GM21786 (cell line): Measurements from ENCODE around the gene KIF26B.

ENCODE experiments used
- ATAC-seq: cut with Tn5 transposase; IDR thresholded peaks from one replicate; pipeline ENCODE4 v1.9.1; 2021; ENCODE audit not compliant: unreplicated experiment

Gene KIF26B

DNA sequence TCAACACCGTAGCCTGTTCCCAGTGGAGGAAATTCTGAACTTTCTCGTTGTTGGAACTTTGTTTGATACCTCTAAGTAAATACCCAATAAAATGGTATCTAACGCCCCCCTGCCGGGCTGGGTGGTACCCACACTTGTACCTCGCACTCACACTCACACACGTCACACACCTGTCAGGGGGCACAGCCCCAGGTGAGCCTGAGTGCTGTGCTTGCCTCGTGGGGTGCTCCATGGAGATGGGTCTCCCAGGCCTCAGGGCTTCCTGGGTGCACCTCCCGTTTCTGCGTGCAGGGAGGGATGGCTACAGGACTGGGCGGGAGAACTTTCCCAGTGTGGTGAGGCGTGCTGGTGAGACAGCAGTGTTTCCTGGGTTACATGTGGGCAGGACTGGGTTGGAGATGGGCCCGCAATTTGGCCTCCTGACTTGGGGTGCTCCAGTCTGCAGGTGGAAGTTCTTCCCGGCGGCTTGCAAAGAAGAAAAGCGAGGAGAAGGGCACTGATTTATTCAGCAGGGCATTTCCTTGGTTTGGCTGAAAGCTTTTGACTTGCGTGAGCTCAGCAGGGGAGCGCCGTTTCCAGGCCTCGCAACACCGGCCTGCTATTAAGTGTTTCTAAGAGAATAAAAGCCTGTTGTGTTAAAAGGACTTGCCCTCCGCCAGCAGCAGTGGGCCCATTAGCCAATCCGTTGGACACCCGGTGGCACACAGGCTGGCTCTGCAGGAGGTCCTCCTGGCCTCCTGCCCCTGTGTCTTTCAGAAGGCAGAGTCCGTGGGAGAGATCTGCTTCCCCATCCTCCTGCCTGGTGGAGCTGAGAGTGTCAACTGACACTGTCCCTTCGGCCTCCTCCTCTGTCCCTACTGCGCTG, 79.7 kb downstream of the KIF26B start:
- ATAC-seq, result no peak

DNA sequence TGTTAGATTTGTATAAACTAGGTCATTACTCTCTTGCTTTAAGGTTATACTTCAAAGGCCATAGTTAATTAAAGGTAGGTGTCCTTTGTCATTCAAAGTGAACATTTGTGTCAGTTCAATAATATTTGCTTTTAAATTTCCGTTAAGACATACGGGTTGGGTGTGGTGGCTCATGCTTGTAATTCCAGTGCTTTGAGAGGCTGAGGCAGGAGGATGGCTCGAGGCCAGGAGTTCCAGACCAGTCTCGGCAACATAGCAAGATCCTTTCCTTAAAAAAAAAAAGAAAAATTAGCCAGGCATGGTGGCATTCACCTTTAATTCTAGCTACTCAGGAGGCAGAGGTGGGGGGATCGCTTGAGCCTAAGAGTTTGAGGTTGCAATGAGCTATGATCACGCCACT, 80.4 kb downstream of the KIF26B start:
- ATAC-seq, result no peak

DNA sequence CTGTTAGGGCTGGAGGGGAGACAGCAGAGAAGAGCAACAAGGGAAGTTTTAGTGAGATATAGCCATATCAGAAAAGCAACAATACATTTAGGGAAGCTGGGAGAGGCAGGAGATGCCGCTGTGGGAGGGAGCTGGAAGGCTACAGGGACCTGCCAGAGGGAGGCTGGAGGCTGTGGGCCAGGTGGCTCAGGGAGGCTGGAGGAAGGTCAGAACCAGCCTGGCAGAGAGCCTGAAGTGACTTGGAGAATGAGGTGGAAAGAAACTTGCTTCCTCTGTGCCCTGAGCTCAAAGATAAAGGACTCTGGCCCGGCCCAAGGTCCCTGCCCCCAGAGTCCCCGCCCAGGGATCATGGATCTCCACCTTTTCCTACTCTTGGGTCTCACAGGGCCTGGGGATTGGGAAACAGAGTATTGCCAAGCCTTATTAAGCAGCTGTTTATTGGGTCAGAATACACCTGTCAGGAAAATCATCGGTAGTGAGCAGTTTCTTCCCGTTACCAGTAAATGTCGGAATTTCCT, 85.9 kb downstream of the KIF26B start:
- ATAC-seq, result no peak

DNA sequence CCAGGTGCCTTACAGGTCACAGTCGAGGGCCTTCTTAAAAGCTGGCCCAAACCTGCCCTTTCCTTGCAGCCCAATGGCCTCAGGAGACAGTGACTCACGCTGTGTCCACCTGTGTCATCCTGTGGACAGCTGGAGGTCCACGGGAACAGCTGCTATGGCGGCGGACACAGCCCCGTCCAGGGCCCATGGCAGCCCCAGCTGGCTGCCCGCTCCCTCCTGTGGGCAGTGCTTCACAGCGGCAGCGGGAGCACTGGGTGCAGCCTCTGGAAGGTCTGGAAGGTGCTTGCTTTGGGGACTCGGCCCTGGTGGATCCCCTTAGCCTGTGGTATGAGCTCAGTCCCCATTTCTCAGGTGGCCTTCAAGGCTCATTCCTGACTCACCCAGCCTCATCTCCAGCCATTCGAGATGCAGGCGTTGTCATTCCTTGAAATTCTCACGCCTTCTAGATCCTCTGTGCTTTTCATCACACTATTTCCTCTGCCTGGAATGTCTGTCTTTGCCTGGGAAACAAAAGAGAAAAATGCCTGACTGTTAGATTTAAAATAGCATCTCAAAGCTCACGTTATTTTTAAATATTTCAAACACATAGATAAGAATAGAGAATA, 86.8 kb downstream of the KIF26B start:
- no peak for ATAC-seq

DNA sequence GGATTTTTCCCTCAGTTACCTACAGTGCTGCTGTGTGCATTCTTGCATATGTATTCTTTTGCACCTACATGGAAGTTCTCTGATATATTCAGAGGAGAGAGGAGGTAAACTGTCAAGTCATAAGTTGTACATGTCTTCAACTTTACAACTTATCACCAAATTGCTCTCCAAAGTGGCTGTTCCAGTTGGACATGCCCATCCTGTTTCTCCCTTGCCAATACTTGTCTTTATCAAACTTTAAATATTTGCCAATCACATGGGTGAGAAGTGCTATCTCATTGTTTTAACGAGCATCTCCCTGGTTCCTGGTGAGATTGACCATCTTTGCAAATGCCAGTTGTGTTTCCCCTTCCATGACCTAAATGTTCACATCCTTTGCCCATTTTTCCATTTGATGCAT, 88.2 kb downstream of the KIF26B start:
- ATAC-seq, result no peak

DNA sequence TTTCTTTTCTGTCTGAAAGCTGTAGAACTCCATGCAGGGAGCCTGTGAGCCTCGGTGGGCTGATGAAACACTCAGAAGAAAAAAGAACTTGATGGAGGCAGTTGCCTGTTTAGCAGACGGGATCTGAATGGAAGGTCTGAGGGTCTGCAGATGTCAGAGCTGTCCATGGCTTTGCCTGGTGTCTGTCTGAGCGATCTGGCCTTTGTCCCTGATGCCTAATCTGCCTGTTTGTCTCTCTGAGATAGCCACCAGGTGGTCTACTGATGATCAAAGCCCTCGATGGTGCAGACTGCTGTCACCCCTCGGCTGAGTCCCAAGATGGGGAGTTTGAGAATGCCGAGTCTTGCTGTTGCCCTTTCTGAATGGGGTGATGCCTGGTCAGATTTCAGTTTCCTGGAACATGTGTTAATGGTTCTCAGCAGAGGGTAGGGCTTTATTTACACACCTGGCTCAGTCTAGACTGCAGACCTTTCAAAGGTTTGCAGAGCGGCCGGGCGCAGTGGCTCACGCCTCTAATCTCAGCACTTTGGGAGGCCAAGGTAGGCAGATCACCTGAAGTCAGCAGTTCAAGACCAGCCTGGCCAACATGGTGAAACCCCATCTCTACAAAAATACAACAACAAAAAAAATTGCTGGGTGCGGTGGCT, 90.4 kb downstream of the KIF26B start:
- ATAC-seq, result no peak

DNA sequence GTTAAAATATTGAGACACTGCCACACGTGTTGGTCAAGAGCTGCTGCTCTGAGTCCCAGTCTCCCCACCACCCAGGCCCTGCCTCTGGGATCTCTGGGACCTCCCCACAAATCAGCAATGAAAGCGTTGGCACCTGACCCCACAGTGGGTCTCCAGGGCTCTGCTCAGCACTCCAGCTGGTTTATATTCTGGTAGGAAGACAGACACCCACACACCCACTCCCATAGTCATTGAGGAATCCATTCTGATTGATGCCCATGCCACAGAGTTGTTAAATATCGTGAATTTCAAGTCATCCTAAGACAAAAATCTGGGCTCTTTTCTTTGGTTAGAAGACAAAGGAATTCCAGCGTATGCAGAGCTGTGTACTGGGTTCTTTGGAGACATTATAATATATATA, 91.6 kb downstream of the KIF26B start:
- no peak for ATAC-seq

DNA sequence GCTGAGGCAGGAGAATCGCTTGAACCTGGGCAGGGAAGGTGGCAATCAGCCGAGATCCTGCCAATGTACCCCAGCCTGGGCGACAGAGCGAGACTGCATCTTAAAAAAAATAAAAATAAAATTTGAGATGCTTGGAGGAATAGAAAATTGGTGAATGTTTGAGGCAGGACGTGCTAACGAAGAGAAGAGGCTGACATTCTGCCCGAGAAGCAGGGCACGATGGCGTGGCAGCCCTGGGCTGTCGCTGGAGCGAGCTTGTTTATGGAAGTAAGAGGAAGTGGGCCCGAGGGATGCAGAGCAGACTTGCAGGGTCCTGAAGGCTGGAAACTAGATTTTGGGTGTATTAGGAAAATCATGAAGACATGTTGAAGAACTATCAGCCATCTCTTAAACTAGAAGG, 92.6 kb downstream of the KIF26B start:
- ATAC-seq, result no peak

DNA sequence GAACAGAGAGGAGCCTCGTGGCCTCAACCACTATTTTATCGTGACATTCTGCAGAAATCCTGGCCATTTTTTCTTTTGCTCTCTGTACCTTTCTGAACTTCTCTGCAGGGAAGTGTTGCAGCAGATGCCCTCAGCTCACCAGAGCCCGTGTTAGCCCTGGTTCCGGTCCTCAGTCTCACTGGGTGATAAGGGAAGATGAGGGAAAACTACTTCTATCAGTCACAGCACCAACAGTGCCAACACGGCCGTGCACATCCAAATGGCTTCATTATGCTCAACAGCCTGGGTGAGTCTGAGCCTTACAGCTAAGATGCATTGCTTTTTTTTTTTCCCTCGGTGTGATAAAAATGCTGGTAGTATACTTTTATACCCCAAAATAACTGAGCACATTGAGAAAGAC, 93.0 kb downstream of the KIF26B start:
- no peak for ATAC-seq

DNA sequence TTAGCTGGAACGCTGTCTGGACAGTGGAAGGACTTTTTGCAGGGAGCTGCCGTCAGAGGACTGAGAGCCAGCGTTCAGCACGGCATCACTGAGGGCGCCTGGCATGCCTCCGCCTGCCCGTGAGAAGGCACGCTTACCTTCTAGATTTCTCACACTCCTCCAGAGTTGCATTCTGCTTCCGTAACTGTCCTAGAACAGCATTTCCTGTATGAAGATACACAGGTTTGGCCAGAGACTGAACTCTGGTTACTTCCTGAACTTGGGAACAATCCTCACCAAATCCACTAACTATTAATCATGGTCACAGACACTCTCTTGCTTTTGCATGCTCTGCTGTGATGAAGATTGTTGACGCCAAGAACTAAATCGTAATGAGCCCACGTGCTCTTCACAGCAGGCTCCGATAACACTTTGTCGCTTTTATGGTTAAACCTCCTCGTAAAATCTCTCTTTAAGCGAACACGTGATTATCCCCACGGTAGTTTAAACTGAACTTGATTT, 93.5 kb downstream of the KIF26B start:
- ATAC-seq, result no peak

DNA sequence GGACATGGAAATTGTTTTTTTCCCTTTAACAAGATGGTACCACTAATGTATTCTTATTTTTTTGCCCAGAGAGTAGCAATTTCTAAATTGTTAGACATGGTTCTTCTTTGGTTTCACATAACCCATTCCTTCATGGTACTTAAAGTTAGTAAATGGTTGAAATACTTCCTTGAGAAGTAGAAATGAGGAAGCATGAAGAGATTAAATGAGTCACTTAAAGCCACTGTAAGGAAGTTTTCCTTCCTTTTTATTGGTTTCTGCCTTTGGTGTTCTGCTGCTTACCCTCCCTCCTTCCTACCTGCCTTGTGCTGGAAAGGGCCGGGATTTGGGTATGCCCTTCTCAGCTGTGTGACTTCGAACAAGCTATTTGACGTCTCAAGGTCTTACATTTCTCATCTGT, 101.0 kb downstream of the KIF26B start:
- ATAC-seq, result no peak

DNA sequence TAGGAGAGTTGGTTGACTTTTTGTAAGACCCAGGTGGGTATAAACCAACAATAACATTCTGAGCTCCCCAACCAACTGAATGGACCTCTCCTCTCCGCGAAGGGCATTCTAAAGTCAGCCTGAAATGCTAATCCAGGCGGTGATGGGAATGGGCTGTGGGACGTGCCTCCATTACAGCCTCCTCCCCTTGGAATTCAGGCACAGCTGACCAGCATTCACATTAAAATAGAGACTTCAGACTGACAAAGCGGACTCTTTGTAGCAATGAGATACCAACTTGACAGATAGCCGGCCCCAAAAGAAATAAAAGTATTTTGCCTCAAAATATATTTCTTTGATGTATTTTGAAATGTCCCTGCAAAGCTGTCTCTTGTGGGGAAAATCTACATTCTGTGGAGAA, 101.7 kb downstream of the KIF26B start:
- ATAC-seq, result no peak

DNA sequence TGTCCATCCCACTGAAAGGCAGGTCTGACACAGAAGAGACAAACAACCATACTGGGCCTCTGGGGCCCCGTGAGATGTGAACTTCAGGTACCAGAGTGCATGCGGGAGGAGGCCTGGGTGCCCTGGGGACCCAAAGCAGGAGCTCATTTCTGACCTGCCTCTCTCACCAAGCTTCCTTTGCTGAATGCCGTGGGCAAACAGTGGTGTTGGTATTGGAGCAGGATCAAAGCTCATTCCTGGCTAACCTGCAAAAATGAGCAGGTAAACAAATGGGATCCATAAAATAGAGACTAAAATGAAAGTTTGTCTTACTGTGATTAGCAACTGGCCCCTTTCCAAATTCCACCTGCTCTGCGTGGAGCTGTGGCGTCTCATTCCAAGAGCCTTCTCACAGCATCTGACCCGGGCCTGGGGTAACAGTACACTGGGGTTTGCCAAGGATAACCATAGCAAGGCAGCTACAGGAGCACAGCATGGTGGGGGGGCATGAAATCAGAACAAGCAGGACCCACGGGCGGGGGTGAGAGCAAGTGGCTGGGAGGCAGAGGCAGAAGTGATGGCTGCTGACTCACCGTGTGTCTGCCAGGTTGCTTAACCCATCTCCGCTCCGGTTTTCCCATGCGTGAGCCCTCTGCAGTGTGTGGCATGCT, 103.6 kb downstream of the KIF26B start:
- no peak for ATAC-seq

DNA sequence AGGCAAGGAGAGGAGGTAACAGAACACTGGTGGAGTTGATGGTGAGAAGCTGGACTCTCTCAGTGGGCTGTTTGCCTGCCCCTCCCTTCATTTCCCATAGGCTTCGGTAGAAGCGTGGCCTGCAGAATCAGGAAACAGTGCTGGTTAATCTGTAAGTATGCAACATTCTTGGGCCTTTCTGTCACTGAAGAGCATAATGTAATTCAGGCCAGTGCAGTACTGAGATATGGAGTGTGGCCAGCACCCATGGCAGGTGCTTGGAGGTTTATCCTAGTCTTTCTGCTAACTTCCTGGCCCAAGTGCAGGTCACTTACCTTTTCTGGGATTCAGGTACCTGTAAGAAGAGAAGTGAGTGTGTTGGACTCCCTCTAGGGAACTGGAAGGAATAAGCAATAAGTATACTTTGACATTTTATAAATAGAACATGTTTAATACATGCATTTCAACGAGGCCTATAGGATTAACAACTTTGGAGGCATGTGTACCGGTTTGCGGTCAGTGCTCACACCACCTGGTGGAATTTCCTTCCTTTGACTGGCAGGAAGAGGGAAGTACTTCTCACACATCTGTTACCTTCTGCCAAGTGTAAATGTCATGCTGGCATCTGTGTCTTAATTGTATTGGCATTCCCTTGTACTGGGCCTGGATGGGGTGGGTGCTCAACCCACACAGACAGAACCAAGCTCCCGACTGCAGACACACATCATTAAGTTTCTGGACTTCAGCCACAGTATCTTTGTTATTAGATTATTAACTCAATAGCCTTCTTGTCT, 105.5 kb downstream of the KIF26B start:
- ATAC-seq, result no peak

DNA sequence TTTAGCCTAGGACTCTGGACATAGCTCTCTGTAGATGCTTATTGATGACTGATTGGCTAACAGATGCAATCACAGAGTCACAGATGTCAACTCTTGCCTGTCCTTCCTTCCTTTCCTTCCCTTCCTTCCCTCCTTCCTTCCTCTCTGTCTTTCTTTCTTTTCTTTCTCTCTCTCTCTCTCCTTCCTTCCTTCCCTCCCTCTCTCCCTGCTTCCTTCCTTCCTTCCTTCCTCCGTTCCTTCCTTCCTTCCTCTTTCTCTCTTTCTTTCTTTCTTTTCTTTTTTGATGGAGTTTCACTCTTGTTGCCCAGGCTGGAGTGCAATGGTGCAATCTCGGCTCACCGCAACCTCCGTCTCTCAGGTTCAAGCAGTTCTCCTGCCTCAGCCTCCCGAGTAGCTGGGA, 106.1 kb downstream of the KIF26B start:
- ATAC-seq, result no peak

DNA sequence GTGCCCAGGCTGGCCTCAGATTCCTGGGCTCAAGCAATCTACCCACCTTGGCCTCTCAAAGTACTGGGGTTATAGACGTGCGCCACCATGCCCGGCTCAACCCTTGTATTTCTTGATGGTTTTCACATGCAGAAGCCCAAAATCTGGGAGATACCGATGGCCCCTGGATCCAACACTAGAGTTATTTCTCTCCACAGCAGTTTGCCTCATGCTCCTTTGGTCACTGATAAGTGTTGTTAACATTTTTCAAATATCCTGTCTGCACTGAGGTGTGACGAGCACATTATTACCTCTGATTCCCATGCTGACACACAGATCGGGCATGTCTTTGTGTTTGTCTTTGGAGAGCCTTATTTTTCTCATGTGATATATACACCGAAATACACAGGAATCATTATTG, 107.0 kb downstream of the KIF26B start:
- no peak for ATAC-seq

DNA sequence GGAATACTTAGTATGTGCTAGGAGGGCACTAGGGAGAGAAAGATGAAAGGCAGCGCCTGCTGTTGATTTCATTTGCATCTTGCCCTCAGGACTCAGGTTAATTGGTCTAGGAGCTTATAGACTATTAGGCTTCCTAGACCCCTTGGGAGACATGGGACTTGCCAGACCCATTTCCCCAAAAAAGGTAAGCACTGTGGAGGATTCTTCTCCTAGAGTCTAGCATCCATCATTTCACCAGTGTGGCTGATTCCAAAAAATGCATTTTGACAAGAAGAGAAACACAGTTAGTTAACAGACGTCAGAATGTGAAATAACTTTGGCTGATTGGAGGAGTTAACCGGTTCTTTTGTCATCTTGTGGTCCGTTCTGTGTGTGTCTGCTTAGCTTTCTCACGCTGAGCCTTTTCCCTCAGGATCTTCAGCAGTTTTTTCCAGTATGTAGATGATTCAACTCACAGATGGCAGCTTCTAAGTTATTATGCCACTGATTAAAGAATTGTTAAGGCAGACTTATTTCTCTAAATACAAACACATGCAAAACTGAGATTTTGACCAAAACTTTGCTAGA, 108.8 kb downstream of the KIF26B start:
- ATAC-seq, result no peak

DNA sequence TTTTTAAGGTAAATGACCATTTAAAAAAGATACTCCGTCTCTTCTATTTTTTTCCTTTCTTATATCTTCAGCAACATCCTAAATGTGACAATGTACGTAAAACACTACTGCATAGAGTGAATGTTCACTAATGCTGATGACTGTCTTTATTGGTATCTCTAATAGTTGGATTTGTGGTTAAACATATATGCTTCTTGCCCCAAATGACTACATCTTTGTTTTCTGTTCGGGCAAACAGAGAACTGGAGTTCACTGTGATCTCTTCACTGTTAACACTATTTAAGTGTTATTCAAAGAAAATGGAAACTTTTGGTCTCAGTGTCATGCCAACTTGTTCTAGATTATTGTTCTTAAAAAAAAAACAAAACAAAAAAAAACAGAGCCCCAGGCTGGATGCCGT, 109.4 kb downstream of the KIF26B start:
- no peak for ATAC-seq

DNA sequence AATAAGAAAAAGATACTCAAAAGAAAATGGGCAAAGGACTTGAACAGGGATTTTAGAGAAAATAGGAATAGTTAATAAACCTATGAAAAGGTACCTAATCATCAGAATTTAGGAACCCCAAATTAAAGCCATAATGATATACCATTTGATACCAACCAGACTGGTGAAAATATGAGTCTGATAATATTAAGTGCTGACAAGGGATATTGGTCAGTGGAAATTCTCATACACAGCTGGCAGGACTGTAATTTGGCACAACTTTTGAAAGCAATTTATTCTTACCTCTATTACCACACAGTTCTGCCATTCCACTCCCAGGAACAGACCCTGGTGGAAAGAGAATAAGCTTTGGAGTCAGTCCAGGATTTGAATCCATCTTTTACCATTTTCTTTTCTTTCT, 111.3 kb downstream of the KIF26B start:
- no peak for ATAC-seq

DNA sequence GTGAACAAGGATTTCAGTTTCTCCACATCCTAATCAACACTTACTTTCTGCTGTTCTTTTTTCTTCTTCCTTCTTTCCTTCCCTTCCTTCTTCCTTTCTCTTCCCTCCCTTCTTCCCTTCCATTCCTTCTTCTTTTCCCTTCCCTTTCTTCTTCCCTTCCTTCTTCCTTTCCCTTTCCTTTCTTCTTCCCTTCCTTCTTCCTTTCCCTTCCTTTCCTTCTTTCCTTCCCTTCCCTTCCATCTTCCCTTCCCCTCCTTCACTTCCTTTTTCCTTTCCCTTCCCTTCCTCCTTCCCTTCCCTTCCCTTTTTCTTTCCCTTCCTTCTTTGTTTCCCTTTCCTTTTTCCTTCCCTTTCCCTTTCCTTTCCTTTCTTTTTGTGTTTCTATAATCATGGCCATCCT, 115.3 kb downstream of the KIF26B start:
- ATAC-seq, result no peak
